22Rv1 (cell line): ENCODE results near the gene FAT2.
"Not testable (repeated sequence)": the region's sequence is repeated elsewhere in the genome, so short reads cannot be mapped to it uniquely, and the experiment has no call there.

Experiments
- H3K27ac ChIP-seq: fragments of 450-650 bp; 2 replicates; pipeline ENCODE4 v1.5.1; 2017
- ZFX ChIP-seq: fragments of 450-650 bp; IDR thresholded peaks from 2 replicates; pipeline ENCODE4 v1.6.1; 2017; ENCODE audit warnings: antibody characterized with exemption, borderline replicate concordance
- TF ChIP-seq, protein P1 (sequence below): fragments of 450-650 bp; IDR thresholded peaks from 2 replicates; pipeline ENCODE4 v1.5.1; 2017; ENCODE audit warnings: mild to moderate bottlenecking

Gene FAT2

DNA sequence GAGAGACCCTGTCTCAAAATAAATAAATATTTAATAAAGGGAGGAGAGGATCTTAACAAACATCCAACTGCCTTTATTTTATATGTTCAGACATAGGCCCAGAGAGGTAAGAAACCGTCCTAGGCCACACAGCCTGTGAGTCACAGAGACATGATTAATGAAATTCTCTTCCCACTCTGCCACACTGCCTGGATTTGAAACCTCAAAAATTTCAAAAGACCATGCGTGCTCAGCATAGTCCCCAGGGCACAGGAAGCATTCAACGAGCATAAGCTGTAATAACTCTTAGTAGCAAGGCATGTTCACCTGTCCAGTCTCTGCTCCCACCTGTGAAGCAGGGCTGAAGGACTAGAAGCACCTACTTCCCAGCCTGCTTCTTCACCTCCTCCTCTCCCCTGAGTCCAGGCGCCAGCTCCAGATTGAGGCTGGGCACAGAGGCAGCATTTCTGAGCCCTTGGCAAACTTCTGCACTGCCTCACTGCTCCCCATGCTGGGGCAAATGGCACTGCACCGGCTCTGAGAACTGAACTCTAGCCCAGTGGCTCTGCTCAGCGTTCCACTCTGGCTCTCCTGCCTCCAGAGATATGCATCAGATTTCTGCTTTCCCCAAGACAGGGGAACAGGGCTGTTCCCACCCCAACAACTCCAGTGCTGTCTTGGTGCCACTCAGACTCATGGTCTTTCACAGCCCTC is 1.1 kb downstream of the FAT2 start:
- no peak for TF ChIP-seq ZFX
- TF ChIP-seq, protein P1, sequence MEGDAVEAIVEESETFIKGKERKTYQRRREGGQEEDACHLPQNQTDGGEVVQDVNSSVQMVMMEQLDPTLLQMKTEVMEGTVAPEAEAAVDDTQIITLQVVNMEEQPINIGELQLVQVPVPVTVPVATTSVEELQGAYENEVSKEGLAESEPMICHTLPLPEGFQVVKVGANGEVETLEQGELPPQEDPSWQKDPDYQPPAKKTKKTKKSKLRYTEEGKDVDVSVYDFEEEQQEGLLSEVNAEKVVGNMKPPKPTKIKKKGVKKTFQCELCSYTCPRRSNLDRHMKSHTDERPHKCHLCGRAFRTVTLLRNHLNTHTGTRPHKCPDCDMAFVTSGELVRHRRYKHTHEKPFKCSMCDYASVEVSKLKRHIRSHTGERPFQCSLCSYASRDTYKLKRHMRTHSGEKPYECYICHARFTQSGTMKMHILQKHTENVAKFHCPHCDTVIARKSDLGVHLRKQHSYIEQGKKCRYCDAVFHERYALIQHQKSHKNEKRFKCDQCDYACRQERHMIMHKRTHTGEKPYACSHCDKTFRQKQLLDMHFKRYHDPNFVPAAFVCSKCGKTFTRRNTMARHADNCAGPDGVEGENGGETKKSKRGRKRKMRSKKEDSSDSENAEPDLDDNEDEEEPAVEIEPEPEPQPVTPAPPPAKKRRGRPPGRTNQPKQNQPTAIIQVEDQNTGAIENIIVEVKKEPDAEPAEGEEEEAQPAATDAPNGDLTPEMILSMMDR, result no peak
- H3K27ac ChIP-seq, result no peak overlapping the region

DNA sequence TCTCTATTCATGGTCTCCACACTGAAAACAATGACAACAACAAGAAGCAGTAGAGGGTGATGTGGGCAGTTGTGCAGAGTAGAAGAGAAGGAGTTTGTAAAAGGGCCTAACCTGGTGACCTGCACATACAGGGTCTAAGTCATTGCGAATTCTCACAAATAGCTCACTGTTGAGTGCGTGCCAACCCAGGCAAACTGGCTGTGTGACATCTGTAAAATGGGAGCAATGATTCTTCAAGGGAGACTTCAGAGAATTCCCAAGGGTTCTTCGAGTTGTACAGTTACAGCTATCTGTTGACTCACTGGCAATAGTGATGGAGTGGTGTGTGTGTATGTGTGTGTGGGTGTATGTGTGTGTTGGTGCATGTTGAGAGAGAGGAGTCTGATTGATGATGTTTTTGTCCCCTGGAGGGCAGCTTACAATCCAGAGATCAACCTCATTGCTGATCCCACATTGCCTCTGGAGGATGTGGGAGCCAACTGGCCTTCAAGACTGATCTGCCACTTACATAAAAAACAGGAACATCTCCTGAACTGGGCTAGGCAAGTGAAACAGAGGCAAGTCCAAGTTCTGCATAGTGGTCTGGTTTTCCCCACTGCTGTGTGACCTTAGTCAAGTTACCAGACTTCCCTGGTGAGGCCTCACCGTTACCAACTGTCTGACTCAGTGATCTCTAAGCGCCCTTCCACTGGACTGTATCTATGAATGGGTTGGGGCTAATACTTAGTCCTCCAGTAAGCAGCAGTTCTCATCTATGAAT is 3.2 kb downstream of the FAT2 start:
- TF ChIP-seq, protein P1, result no peak
- no peak for TF ChIP-seq ZFX

DNA sequence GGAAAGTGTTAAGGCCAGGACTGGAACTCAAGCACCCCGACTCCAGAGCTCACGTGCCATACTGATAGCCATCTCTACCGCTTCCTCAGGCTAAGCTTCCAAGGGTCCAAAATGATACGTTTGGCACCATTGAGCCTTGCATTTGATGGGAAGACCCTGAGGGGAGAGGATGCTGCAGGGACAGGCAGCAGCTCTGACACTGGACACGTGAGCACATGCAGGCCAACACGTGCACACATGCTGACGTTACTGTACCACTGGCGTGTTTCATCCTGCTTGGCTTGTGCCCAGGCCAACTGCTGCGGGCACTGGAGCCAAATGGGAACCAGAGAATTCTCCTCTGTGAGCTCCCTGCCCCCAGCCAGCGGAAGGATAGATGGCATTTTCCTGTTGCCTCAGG is 5.2 kb downstream of the FAT2 start:
- TF ChIP-seq, protein P1, result no peak
- no peak for TF ChIP-seq ZFX

More for the DNA sequence above, 3.2 kb downstream of the FAT2 start:
- no peak overlapping the region for H3K27ac ChIP-seq

DNA sequence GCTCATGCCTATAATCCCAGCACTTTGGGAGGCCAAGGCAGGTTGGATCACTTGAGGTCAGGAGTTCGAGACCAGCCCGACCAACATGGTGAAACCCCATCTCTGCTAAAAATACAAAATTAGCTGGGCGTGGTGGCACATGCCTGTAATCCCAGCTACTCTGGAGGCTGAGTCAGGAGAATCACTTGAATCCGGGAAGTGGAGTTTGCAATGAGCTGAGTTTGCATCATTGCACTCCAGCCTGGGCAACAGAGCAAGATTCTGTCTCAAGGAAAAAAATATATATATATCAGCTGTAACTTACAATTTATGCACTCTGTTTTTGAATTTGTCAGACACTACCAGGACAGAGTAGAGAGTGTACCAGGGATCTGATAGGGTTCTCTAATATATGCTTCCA is 5.8 kb downstream of the FAT2 start:
- not testable (repeated sequence) for H3K27ac ChIP-seq

More for the DNA sequence above, 5.2 kb downstream of the FAT2 start:
- H3K27ac ChIP-seq, result no peak overlapping the region

GRCh38 chr5:151584057-151584937 is 6.8 kb downstream of the FAT2 start:
- H3K27ac ChIP-seq, result no peak overlapping the region
- TF ChIP-seq, protein P1, result no peak
- no peak for TF ChIP-seq ZFX

GRCh38 chr5:151581812-151582583 is 9.1 kb downstream of the FAT2 start:
- TF ChIP-seq, protein P1, result no peak
- no peak for TF ChIP-seq ZFX
- no peak overlapping the region for H3K27ac ChIP-seq

DNA sequence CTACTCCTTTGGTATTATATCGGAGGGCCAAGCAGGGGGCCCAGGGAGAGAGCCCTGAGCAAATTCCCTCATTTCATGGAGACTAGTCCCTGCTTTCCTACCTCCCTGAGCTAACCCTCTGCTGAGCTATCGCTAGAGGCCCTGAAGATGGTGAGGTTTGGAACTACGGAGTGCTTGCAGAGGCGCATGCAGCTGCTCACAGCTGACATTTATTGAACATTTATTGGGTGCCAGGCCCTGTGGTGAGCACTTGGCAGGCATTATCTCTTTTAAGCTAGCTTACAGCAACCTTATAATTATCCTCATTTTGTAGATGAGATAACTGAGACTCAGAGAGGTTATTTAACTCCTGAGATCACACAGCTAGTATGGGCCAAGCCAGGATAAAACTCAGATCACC is 9.8 kb downstream of the FAT2 start:
- TF ChIP-seq ZFX, result no peak
- TF ChIP-seq, protein P1, result no peak
- H3K27ac ChIP-seq, result no peak overlapping the region
